MCF 10A (cell line): ENCODE measurements around the gene ZBTB46. TPM values are rescaled to one million over a fixed set of nuclear protein-coding genes. Genes with fewer than 3 reads are reported as not detected.

ENCODE experiments used
- BruUV-seq: library from RNA; stranded (reverse); fragments of 400-500 nt; replicated peaks from 2 replicates; lab custom pipeline; 2021; lab: Mats Ljungman, UMichigan
- CTCF ChIA-PET: fragments of 300-600 bp; sonication (Branson Sonifier 250); formaldehyde crosslinking; extraction: SDS; loops from one replicate; lab custom pipeline; 2021; ENCODE audit warnings: antibody characterized with exemption, inconsistent platforms; lab: Yijun Ruan, JAX
- POLR2A ChIA-PET: fragments of 300-600, 350-650 bp; sonication (Branson Sonifier 250); formaldehyde crosslinking; extraction: SDS; loops from one replicate; lab custom pipeline; 2020; ENCODE audit warnings: antibody characterized with exemption, inconsistent platforms; lab: Yijun Ruan, JAX
- DNase-seq: peaks from one replicate; pipeline ENCODE4 v3.0.0-alpha.2; 2018; ENCODE audit not compliant: unreplicated experiment
- H3K27ac Mint-ChIP-seq: one replicate; pipeline ENCODE4 v1.8.0; 2022; ENCODE audit warnings: mild to moderate bottlenecking, low read depth, mixed read lengths; ENCODE audit not compliant: unreplicated experiment
- H3K27me3 Mint-ChIP-seq: one replicate; pipeline ENCODE4 v1.8.0; 2022; ENCODE audit warnings: mixed read lengths; ENCODE audit not compliant: insufficient read depth, unreplicated experiment
- H3K36me3 Mint-ChIP-seq: one replicate; pipeline ENCODE4 v1.8.0; 2022; ENCODE audit warnings: mild to moderate bottlenecking, moderate library complexity, mixed read lengths; ENCODE audit not compliant: insufficient read depth, unreplicated experiment
- H3K4me1 Mint-ChIP-seq: one replicate; pipeline ENCODE4 v1.8.0; 2022; ENCODE audit warnings: mixed read lengths; ENCODE audit not compliant: insufficient read depth, unreplicated experiment
- H3K4me3 Mint-ChIP-seq: one replicate; pipeline ENCODE4 v1.8.0; 2022; ENCODE audit warnings: mild to moderate bottlenecking, moderate library complexity, mixed read lengths; ENCODE audit not compliant: unreplicated experiment
- H3K9me3 Mint-ChIP-seq: one replicate; pipeline ENCODE4 v1.8.0; 2022; ENCODE audit warnings: mixed read lengths; ENCODE audit not compliant: unreplicated experiment
- CTCF ChIP-seq: fragments of 200-600 bp; IDR thresholded peaks from one replicate; pipeline ENCODE4 v1.8.0; 2022; ENCODE audit warnings: antibody characterized with exemption, mild to moderate bottlenecking; ENCODE audit not compliant: unreplicated experiment
- intact Hi-C: fragments of 100-400 bp; cut with micrococcal nuclease; formaldehyde crosslinking; loops from 2 replicates; pipeline ENCODE4 v1.14.1; 2022
- total RNA-seq: library from RNA; stranded (reverse); gene quantifications from 2 replicates; pipeline ENCODE4 v1.2.3, GENCODE V29; 2022

ZBTB46 gene
- total RNA-seq, 1 experiment from 2014 or later = 0.63 TPM

GRCh38 chr20:63785691-63786131, 45.4 kb downstream of the ZBTB46 start:
- H3K4me3 Mint-ChIP-seq = no peak overlapping the region
- POLR2A ChIA-PET = interaction anchor here (1.0 to 2.2 kb wide), 4 partner anchors 19 to 110 kb away, joined by 4 to 15 read pairs (median 4); partner anchors contain the start of gene TPD52L2
- CTCF ChIA-PET = interaction anchor here (0.6 to 3.9 kb wide), 22 partner anchors 8 to 362 kb away, joined by 3 to 33 read pairs (median 5); partner anchors contain the start of gene ABHD16B
- DNase-seq = no peak
- no peak overlapping the region for H3K27ac Mint-ChIP-seq
- intact Hi-C loops = loop anchor here (2.0 to 5.0 kb wide), 2 partner anchors 79 to 187 kb away; partner anchors contain the start of gene TPD52L2
- H3K4me1 Mint-ChIP-seq = no peaks in the 10 kb centered on the region
- no peaks in the 10 kb centered on the region for H3K27me3 Mint-ChIP-seq
- no TSS peak for BruUV-seq
- H3K9me3 Mint-ChIP-seq = no peaks in the 10 kb centered on the region
- no peak for TF ChIP-seq CTCF
- no peaks in the 10 kb centered on the region for H3K36me3 Mint-ChIP-seq

GRCh38 chr20:63783970-63784369, 47.1 kb downstream of the ZBTB46 start:
- intact Hi-C loops = no loop called here
- Mint-ChIP-seq H3K4me1 (no peaks in the 10 kb centered on the region), H3K27me3 (no peaks in the 10 kb centered on the region), H3K9me3 (no peaks in the 10 kb centered on the region), H3K27ac (no peak overlapping the region), H3K4me3 (no peak overlapping the region), H3K36me3 (no peaks in the 10 kb centered on the region)
- no peak for DNase-seq
- ChIA-PET CTCF (interaction anchor here (1.1 to 3.9 kb wide), 4 partner anchors 10 to 646 kb away, joined by 3 to 33 read pairs (median 4); no protein-coding TSS in a partner anchor), POLR2A (interaction anchor here (1.0 to 1.3 kb wide), 2 partner anchors 18 to 75 kb away, joined by 3 read pairs; no protein-coding TSS in a partner anchor)
- BruUV-seq = no TSS peak
- TF ChIP-seq CTCF = no peak

GRCh38 chr20:63782521-63782971, 48.5 kb downstream of the ZBTB46 start:
- no TSS peak for BruUV-seq
- ChIA-PET POLR2A (interaction anchor here (0.9 to 1.3 kb wide), 2 partner anchors 12 to 74 kb away, joined by 3 read pairs; no protein-coding TSS in a partner anchor), CTCF (interaction anchor here (0.6 kb wide), 1 partner anchor 89 kb away, joined by 3 read pairs; no protein-coding TSS in a partner anchor)
- Mint-ChIP-seq H3K27ac (no peak overlapping the region), H3K4me1 (peaks cover 7% of the 10 kb centered on the region), H3K27me3 (no peaks in the 10 kb centered on the region), H3K4me3 (no peak overlapping the region), H3K36me3 (no peaks in the 10 kb centered on the region), H3K9me3 (no peaks in the 10 kb centered on the region)
- TF ChIP-seq CTCF = no peak
- intact Hi-C loops = no loop called here
- no peak for DNase-seq

GRCh38 chr20:63782051-63782471, 49.0 kb downstream of the ZBTB46 start:
- Mint-ChIP-seq H3K27ac (no peak overlapping the region), H3K36me3 (no peaks in the 10 kb centered on the region), H3K4me1 (peaks cover 9% of the 10 kb centered on the region), H3K9me3 (no peaks in the 10 kb centered on the region), H3K27me3 (no peaks in the 10 kb centered on the region), H3K4me3 (no peak overlapping the region)
- no peak for TF ChIP-seq CTCF
- DNase-seq = no peak
- intact Hi-C loops = no loop called here
- ChIA-PET POLR2A (no interaction called here), CTCF (interaction anchor here (0.6 kb wide), 1 partner anchor 90 kb away, joined by 3 read pairs; no protein-coding TSS in a partner anchor)
- BruUV-seq = no TSS peak
